HG02885 (cell line): Measurements from ENCODE around the gene CLEC3B.
"Not testable (repeated sequence)": the region's sequence is repeated elsewhere in the genome, so short reads cannot be mapped to it uniquely, and the experiment has no call there.

Source experiments
- ATAC-seq: cut with Tn5 transposase; IDR thresholded peaks from one replicate; pipeline ENCODE4 v1.9.1; 2021; ENCODE audit warnings: mild to moderate bottlenecking; ENCODE audit not compliant: unreplicated experiment, poor library complexity

CLEC3B gene

DNA sequence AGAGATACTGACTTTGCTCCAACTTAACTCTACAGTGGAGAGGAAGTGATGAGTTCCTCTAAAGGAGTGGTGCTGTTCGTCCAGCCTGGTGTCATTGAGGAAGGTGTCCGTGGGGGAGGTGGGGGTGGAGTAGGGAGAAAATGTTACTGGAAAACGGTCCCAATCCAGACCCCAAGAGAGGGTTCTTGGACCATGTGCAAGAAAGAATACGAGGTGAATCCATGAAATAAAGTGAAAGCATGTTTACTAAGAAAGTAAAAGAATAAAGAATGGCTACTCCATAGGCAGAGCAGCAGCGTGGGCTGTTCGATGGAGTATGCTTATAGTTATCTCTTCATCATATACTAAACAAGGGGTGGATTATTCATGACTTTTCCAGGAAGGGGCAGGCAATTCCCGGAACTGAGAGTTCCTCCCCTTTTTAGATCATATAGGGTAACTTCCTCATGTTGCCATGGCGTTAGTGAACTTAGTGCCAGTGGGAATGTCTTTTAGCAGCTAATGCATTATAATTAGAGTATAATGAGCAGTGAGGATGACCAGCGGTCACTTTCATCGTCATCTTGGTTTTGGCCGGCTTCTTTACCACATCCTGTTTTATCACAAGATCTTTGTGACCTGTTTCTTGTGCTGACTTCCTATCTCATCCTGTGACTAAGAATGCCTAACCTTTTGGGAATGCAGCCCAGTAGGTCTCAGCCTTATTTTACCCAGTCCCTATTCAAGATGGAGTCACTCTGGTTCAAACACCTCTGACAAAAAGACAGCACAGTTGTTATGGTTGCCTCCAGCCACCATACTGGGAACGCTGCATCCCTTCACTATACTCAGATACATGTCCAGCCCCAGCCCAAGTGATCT lies 38.6 kb downstream of the CLEC3B start:
- ATAC-seq = no peak

GRCh38 chr3:45065373-45065720 lies 39.2 kb downstream of the CLEC3B start:
- ATAC-seq = no peak

GRCh38 chr3:45066109-45066801 lies 40.2 kb downstream of the CLEC3B start:
- ATAC-seq = no peak

DNA sequence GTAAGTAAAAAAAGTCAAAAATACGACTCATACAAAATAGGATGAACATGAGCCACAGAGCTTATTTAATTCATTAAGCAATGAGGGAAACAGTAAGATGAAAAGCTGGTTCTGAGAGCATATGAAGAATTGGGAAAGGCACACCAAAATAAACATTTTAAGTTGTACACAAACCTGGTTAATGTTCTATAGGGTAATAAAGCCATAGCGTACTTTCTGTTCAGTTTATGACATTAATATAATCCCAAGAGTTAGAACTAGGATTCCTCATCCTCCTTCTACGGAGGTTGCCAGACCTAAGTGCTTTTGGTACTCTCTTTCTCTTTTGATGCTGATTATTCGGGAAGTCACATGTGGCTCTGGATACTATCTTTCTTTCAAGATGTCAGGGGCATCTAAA lies 41.4 kb downstream of the CLEC3B start:
- ATAC-seq = no peak

DNA sequence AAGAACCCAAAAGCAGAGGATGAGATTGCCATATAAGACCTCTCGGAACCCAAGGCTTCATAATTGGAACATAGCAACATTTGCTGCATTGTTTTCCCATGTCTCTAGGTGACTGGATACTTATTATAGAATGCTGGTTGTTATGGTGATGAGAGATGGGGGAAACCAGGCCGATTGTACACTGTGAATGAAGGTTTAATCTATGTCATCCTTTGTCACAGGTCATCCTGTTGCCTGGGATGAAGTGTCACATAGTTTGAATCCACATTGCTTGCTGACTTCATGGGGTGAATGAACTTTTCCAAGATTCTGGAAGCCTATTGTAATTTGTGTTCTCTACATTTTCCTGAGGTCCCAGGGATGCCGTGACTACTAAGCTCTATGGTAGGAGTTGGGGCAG lies 41.8 kb downstream of the CLEC3B start:
- no peak for ATAC-seq

DNA sequence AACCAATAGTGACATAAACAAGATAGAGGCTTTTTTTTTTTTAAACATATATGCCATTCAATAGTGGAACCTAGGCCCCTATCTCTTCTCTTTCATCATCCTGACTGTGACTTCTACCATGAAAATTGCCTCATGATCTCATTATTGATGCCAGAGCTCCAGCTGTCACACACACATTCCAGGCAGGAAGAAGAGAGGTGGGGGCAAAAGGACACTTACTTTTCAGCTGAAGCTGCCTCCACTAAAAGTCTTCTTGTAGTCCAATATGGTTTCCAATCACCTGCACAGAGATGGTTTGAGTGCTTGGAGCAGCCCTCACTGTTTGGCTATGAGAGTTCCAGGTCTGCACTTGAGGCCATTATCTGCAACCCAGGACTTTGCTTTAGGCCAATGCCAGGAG lies 45.0 kb downstream of the CLEC3B start:
- no peak for ATAC-seq

DNA sequence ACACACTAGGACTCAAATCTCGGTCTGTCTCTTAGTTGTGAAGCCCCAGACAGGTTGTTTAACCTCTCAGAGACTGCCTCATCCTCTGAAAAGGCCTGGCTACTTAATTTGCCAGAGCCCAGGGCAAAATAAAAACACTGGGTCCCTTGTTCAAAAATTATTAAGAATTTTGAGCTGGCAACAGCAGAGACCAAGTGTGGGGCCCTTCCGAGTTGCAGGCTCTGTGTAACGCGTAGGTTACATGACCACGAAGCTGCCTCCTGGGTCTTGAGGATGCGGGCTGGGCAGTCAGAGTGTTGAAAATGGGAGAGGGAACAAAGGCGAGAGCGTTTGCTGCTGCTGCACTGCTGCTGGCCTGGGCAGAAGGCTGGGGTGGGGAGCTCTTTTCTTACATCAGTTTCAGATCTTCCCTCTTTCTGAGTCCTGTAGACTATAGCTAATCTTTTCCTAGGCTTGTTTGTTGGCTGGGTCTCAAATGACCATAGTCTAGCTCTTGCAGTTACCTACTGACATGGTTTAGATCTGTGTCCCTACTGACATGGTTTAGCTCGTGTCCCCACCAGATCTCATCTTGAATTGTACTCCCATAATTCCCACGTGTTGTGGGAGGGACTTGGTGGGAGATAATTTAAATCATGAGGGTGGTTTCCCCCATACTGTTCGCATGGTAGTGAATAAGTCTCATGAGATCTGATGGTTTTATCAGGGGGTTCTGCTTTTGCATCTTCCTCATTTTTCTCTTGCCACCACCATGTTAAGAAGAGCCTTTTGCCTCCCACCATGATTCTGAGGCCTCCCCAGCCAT lies 49.9 kb downstream of the CLEC3B start:
- ATAC-seq = no peak

- not testable (repeated sequence) for ATAC-seq
These were observed 52.2 kb downstream of the CLEC3B start for GRCh38 chr3:45078256-45078655.

- ATAC-seq = no peak
These were observed 52.9 kb downstream of the CLEC3B start for GRCh38 chr3:45078910-45079522.

DNA sequence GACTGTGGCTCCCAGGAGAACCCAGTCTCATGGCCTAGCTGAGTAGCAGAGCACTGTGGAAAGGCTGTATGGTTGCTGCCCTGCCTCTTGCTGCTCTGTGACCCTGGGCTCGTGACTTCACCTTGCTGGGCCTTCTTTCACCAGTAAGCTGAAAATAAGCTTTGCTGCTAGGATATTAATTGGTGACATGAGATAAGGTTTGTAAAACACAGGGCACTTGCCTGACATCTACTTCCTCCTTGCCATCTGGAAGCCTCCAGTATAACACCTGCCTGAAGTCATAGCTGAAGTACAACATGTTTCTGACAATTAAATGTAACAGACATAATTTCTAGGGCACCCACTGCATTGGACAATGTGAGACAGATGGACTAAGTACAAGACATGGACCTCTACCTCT lies 53.6 kb downstream of the CLEC3B start:
- ATAC-seq = no peak

DNA sequence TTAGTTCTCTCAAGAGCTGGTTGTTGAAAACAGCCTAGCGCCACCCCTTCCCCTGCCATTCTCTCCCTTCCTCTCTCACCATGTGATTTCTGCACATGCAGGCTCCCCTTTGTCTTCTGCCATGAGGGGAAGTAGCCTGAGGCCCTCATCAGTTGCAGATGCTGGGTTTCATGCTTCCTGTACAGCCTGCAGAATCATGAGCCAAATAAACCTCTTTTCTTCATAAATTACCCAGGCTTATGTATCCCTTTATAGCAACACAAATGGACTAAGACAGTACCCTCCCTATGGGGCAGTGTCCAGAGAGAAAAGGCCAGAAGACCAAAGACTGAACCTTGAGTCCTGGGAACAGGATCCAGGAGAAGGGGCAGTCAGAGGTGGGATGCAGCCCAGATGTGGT lies 54.7 kb downstream of the CLEC3B start:
- no peak for ATAC-seq

DNA sequence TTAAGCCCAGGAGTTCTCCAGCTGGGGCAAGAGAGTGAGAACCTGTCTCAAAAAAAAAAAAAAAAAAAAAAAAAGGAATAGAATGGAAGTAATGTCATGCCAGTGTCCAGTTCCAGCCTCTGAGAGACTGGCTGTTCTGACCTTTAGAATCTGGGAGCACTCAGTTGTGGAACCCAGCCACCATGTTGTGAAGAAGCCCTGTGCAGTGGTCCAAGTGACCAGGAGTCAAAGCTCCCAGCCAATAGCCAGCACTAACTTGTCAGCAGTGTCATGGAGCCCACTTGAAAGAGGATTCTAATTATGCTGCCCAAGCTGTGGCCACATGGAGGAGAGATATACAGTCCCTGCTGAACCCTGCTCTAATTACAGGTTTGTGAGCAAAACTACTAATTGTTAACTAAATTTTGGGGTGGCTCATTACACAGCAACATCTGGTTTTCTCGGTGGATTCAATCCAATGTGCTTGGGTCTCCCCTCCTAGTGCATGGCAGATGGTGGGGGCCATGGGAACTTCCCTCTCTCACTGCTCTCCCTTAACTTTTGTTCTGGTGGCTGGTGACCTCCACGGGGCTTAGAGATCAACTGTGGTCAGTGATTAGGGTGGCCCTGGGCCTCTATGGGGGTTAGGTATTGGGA lies 55.5 kb downstream of the CLEC3B start:
- ATAC-seq = no peak

GRCh38 chr3:45082142-45082538 lies 56.0 kb downstream of the CLEC3B start:
- ATAC-seq = no peak

DNA sequence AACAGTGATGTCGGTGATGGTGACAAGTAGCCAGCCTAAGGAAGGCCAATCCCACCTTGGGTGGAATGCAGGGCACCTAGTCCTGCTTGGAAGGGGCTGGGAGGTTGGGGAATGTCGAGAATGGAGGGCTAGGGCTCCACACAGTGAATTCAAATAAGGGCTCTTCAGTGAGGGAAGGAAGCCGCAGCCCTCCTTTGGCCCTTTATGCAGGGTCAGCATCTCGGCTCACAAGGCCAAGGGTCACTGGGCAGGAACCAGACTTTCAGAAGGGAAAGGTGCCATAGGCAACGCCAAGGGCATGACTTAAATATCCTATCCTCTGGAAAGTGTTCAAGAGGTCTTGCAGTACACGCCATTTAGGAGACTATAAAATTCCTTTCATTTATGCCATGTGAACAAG lies 56.9 kb downstream of the CLEC3B start:
- no peak for ATAC-seq

- ATAC-seq = no peak
These were observed 58.3 kb downstream of the CLEC3B start for GRCh38 chr3:45084361-45084760.

- no peak for ATAC-seq
These were observed 59.0 kb downstream of the CLEC3B start for GRCh38 chr3:45084820-45085816.
